Aorta (tissue), 5 donors: Measurements from ENCODE around the gene KIF11. TPM values are rescaled to one million over a fixed set of nuclear protein-coding genes. Genes with fewer than 3 reads are reported as not detected.
A peak's percentile ranks its signal among the peaks of the same experiment; 100 is the strongest.

Experiments used
- ATAC-seq: fragments of 200-7000 bp; cut with Tn5 transposase; one replicate; pipeline ENCODE4 v1.9.1; 2022; ENCODE audit warnings: moderate library complexity; ENCODE audit not compliant: low FRiP score
- DNase-seq, 2 donors: peaks; one replicate each; pipeline ENCODE4 v3.0.0-alpha.2; 2020
- H3K27ac ChIP-seq, 2 donors: one replicate each; pipeline ENCODE4 v1.5.1; 2013; ENCODE audit warnings: low read length in 2 of 2, mild to moderate bottlenecking in 2 of 2, moderate library complexity in 2 of 2, control low read depth in 1 of 2, inconsistent platforms in 1 of 2, low read depth in 1 of 2
- H3K27me3 ChIP-seq, 2 donors: one replicate each; pipeline ENCODE4 v1.6.1; 2013; ENCODE audit warnings: control low read depth in 1 of 2, low read length in 1 of 2, mild to moderate bottlenecking in 1 of 2, moderate library complexity in 1 of 2; ENCODE audit not compliant: insufficient read depth in 2 of 2, control insufficient read depth in 1 of 2
- H3K36me3 ChIP-seq, 2 donors: one replicate each; pipeline ENCODE4 v1.6.1; 2013; ENCODE audit warnings: control low read depth in 1 of 2, low read length in 1 of 2, mild to moderate bottlenecking in 1 of 2; ENCODE audit not compliant: insufficient read depth in 2 of 2, control insufficient read depth in 1 of 2
- H3K4me1 ChIP-seq, 2 donors: one replicate each; pipeline ENCODE4 v1.6.1; 2013; ENCODE audit warnings: low read length in 2 of 2, control low read depth in 1 of 2, mild to moderate bottlenecking in 1 of 2, moderate library complexity in 1 of 2; ENCODE audit not compliant: insufficient read depth in 2 of 2, control insufficient read depth in 1 of 2
- H3K4me3 ChIP-seq, 2 donors: one replicate each; pipeline ENCODE4 v1.5.1; 2013; ENCODE audit warnings: low read length in 2 of 2, control low read depth in 1 of 2, mild to moderate bottlenecking in 1 of 2
- H3K9me3 ChIP-seq: one replicate; pipeline ENCODE4 v1.6.1; 2013; ENCODE audit warnings: mild to moderate bottlenecking, low read length; ENCODE audit not compliant: control insufficient read depth
- WGBS, 2 donors: extraction: QIAGEN DNeasy Blood & Tissue Kit; methylation state at CpG; one replicate each; pipeline ENCODE4 v1.1.7; 2013; 5-methylcytosine and 5-hydroxymethylcytosine counted together
- intact Hi-C, 2 donors: fragments of 100-400 bp; cut with DNase I; formaldehyde crosslinking; loops; one replicate each; pipeline versions ENCODE4 v1.14.2 to v1.15.0; 2022
- polyA plus RNA-seq, 2 donors: library from polyadenylated mRNA; stranded (reverse); fragments of 200-250 nt; gene quantifications; one replicate each; pipeline ENCODE4 v1.2.3, GENCODE V29; 2013
- total RNA-seq, 2 donors: library from RNA; stranded (reverse); fragmentation: NEBNext Ultra II Directional; extraction: Animal tissue kit (Norgen Biotek cat#: 25700); gene quantifications; one replicate each; pipeline ENCODE4 v1.2.1, GENCODE V29; 2021
- donor health status: healthy with polysubstance abuse.
- donor health status: Bipolar disorder and iron deficiency.
- donor health status: DM: no; HTN: no; CAD: no.
- donor health status: DM: no; HTN: no; CAD: no.
- donor health status: DM: yes; HTN: yes; CAD: no.

Gene KIF11
- total and polyA plus RNA-seq, 4 donors: 0.23 to 1.7 (median 0.76) TPM

- H3K4me3 ChIP-seq: no peak overlapping the region
- ATAC-seq (no peak), DNase-seq (no peak)
- no peaks in the 10 kb centered on the region for H3K36me3 ChIP-seq
- intact Hi-C loops: no loop called here
- WGBS, 2 donors: 74 to 85% methylated on average over 2 of the region's 2 CpGs
- H3K27me3 ChIP-seq: no peaks in the 10 kb centered on the region
- H3K27ac ChIP-seq: no peak overlapping the region
- H3K9me3 ChIP-seq: no peaks in the 10 kb centered on the region
- H3K4me1 ChIP-seq: no peaks in the 10 kb centered on the region
These were observed 88.4 kb downstream of the KIF11 start for GRCh38 chr10:92681306-92681834.

- ATAC-seq: no peak
- H3K4me3 ChIP-seq: no peak overlapping the region
- intact Hi-C loops: no loop called here
- H3K4me1 ChIP-seq: no peaks in the 10 kb centered on the region
- H3K27me3 ChIP-seq: no peaks in the 10 kb centered on the region
- no peak overlapping the region for H3K27ac ChIP-seq
- H3K36me3 ChIP-seq: no peaks in the 10 kb centered on the region
- DNase-seq: no peak
- 57 to 68% methylated on average over 5 of the region's 5 CpGs for WGBS, 2 donors
- no peaks in the 10 kb centered on the region for H3K9me3 ChIP-seq
These were observed 95.6 kb downstream of the KIF11 start for GRCh38 chr10:92688573-92688926.

- H3K27ac ChIP-seq: peak overlapping the region in 1 of 2 donors; percentile 11
These were observed 96.2 kb downstream of the KIF11 start for GRCh38 chr10:92688927-92689662.

GRCh38 chr10:92689663-92690210, 96.8 kb downstream of the KIF11 start, which contains the start of gene HHEX:
TSS of gene HHEX (plus strand) at chr10:92689955. CDS start at chr10:92689987, 32 bp downstream.
- Histone ChIP-seq H3K36me3 (no peaks in the 10 kb centered on the region), H3K4me1 (no peaks in the 10 kb centered on the region), H3K4me3 (peak within 1 kb of the TSS; percentile 50 to 74), H3K9me3 (no peaks in the 10 kb centered on the region), H3K27me3 (no peaks in the 10 kb centered on the region), H3K27ac (peak within 1 kb of the TSS in 1 of 2 donors; percentile 11)
- ATAC-seq (peak; percentile 81), DNase-seq (peak; percentile 84 to 87)
- intact Hi-C loops: loop anchor here in 1 of 2 donors (5.0 to 10.0 kb wide), 2 partner anchors 68 to 155 kb away; partner anchors contain the start of gene EXOC6
- 1% methylated on average over 30 to 79 of the region's 79 CpGs for WGBS, 2 donors

More at GRCh38 chr10:92688927-92689662, 96.2 kb downstream of the KIF11 start:
- no peaks in the 10 kb centered on the region for H3K27me3 ChIP-seq
- H3K4me1 ChIP-seq: no peaks in the 10 kb centered on the region
- WGBS, 2 donors: 3% methylated on average over 61 to 63 of the region's 63 CpGs
- intact Hi-C loops: no loop called here
- peak overlapping the region; percentile 50 to 74 for H3K4me3 ChIP-seq
- H3K36me3 ChIP-seq: no peaks in the 10 kb centered on the region
- no peaks in the 10 kb centered on the region for H3K9me3 ChIP-seq
- ATAC-seq (peak; percentile 55), DNase-seq (peak; percentile 63 to 82)

- intact Hi-C loops: loop anchor here in 1 of 2 donors (5.0 to 10.0 kb wide), 2 partner anchors 67 to 154 kb away; partner anchors contain the start of gene EXOC6
These were observed 97.4 kb downstream of the KIF11 start for GRCh38 chr10:92690211-92690914.

GRCh38 chr10:92690915-92691590, 98.1 kb downstream of the KIF11 start:
- DNase-seq (peak in 1 of 2 donors; percentile 57), ATAC-seq (peak; percentile 19)
- intact Hi-C loops: loop anchor here in 1 of 2 donors (5.0 to 10.0 kb wide), 2 partner anchors 66 to 154 kb away; partner anchors contain the start of gene EXOC6
- Histone ChIP-seq H3K4me1 (no peaks in the 10 kb centered on the region), H3K27ac (no peak overlapping the region), H3K36me3 (no peaks in the 10 kb centered on the region), H3K27me3 (no peaks in the 10 kb centered on the region), H3K9me3 (no peaks in the 10 kb centered on the region), H3K4me3 (no peak overlapping the region)
- WGBS, 2 donors: 70 to 78% methylated on average over 30 of the region's 30 CpGs

More at GRCh38 chr10:92690211-92690914, 97.4 kb downstream of the KIF11 start:
- H3K27me3 ChIP-seq: no peaks in the 10 kb centered on the region
- peak; percentile 74 for ATAC-seq
- no peaks in the 10 kb centered on the region for H3K9me3 ChIP-seq
- H3K4me1 ChIP-seq: no peaks in the 10 kb centered on the region
- H3K36me3 ChIP-seq: no peaks in the 10 kb centered on the region
- 4 to 5% methylated on average over 59 to 73 of the region's 73 CpGs for WGBS, 2 donors
- H3K27ac ChIP-seq: no peak overlapping the region
- peak overlapping the region; percentile 50 to 74 for H3K4me3 ChIP-seq
- DNase-seq: peak; percentile 82 to 91

- intact Hi-C loops: loop anchor here in 1 of 2 donors (5.0 to 10.0 kb wide), 2 partner anchors 66 to 153 kb away; partner anchors contain the start of gene EXOC6
- WGBS, 2 donors: 62 to 71% methylated on average over 35 of the region's 35 CpGs
- Histone ChIP-seq H3K27me3 (no peaks in the 10 kb centered on the region), H3K36me3 (no peaks in the 10 kb centered on the region), H3K4me3 (no peak overlapping the region), H3K9me3 (no peaks in the 10 kb centered on the region), H3K4me1 (no peaks in the 10 kb centered on the region), H3K27ac (no peak overlapping the region)
- ATAC-seq (peak; percentile 62), DNase-seq (peak; percentile 80 to 83)
These were observed 98.7 kb downstream of the KIF11 start for GRCh38 chr10:92691591-92692079.
